ENCODE measurements around the gene NRM. TPM values are rescaled to one million over a fixed set of nuclear protein-coding genes. Genes with fewer than 3 reads are reported as not detected.

NRM gene
- total and polyA plus RNA-seq, 2 of the 13 experiments (the other 11 are each of a cell fraction or from before 2014, with no cell fraction given): 12.5 to 16.0 TPM

DNA sequence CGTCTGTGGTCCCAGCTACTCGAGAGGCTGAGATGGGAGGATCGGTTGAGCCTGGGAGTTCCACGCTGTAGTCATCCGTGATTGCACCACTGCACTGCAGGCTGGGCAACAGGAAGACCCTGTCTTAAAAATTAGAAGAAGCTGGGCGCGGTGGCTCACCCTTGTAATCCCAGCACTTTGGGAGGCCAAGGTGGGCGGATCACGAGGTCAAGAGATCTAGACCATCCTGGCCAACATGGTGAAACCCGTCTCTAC is 31.2 kb upstream of the NRM start (continued):
- TF ChIP-seq ZBTB39 (CRISPR knock-in tag; IDR thresholded peaks at IDR 0.05) (0 out of 2 replicates have a peak, but pooled peaks have one; percentile 17), AKNA (CRISPR knock-in tag; IDR thresholded peaks at IDR 0.05; ENCODE audit: borderline replicate concordance) (0 out of 2 replicates have a peak, but pooled peaks have one; percentile 5), MTF2 (CRISPR knock-in tag; IDR thresholded peaks at IDR 0.05; ENCODE audit: borderline replicate concordance) (0 out of 2 replicates have a peak, but pooled peaks have one; percentile 57), ETV5 (CRISPR knock-in tag; IDR thresholded peaks at IDR 0.05; ENCODE audit: borderline replicate concordance) (0 out of 2 replicates have a peak, but pooled peaks have one; percentile 2), ZNF367 (CRISPR knock-in tag; IDR thresholded peaks at IDR 0.05; ENCODE audit: borderline replicate concordance) (0 out of 2 replicates have a peak, but pooled peaks have one; percentile 6), ZFP37 (CRISPR knock-in tag; IDR thresholded peaks at IDR 0.05; ENCODE audit: borderline replicate concordance) (peak; percentile 3; the same call in 1 of the 2 replicates), NKX3-1 (CRISPR knock-in tag; IDR thresholded peaks at IDR 0.05) (peak; percentile 28; the same call in 1 of the 2 replicates), MBD4 (IDR thresholded peaks at IDR 0.05; ENCODE audit: borderline replicate concordance, low read length) (0 out of 2 replicates have a peak, but pooled peaks have one; percentile 46)

Data from HepG2 (cell line).